Type B pancreatic cell (in vitro differentiated cells): ENCODE measurements around the gene PASK. TPM values are rescaled to one million over a fixed set of nuclear protein-coding genes. Genes with fewer than 3 reads are reported as not detected.

Experiments used
- DNase-seq: peaks from one replicate; pipeline ENCODE4 v3.0.0; 2021; ENCODE audit warnings: mixed read lengths; ENCODE audit not compliant: unreplicated experiment; ENCODE audit errors: extremely low spot score
- H3K27ac Mint-ChIP-seq: 2 replicates; pipeline ENCODE4 v1.8.0; 2021; ENCODE audit warnings: mild to moderate bottlenecking, mixed read lengths
- H3K27me3 Mint-ChIP-seq: 2 replicates; pipeline ENCODE4 v1.8.0; 2021; ENCODE audit warnings: mixed read lengths
- H3K36me3 Mint-ChIP-seq: 2 replicates; pipeline ENCODE4 v1.8.0; 2021; ENCODE audit warnings: mixed read lengths
- H3K4me1 Mint-ChIP-seq: one replicate; pipeline ENCODE4 v1.8.0; 2021; ENCODE audit warnings: mixed read lengths; ENCODE audit not compliant: unreplicated experiment
- H3K4me3 Mint-ChIP-seq: 2 replicates; pipeline ENCODE4 v1.8.0; 2021; ENCODE audit warnings: mild to moderate bottlenecking, mixed read lengths
- H3K9me3 Mint-ChIP-seq: 2 replicates; pipeline ENCODE4 v1.8.0; 2021; ENCODE audit warnings: mixed read lengths
- total RNA-seq: library from RNA; stranded (reverse); gene quantifications from 2 replicates; pipeline ENCODE4 v1.2.1, GENCODE V29; 2021; ENCODE audit warnings: low replicate concordance
- TF ChIP-seq, protein P1 (sequence below): fragments of 200-600 bp; sonication (generic); conservative IDR thresholded peaks from 2 replicates; pipeline ENCODE4 v1.5.0; 2021; ENCODE audit warnings: antibody characterized with exemption, mild to moderate bottlenecking

PASK gene
- total RNA-seq, 1 donor from 2014 or later, result 50.9 TPM

DNA sequence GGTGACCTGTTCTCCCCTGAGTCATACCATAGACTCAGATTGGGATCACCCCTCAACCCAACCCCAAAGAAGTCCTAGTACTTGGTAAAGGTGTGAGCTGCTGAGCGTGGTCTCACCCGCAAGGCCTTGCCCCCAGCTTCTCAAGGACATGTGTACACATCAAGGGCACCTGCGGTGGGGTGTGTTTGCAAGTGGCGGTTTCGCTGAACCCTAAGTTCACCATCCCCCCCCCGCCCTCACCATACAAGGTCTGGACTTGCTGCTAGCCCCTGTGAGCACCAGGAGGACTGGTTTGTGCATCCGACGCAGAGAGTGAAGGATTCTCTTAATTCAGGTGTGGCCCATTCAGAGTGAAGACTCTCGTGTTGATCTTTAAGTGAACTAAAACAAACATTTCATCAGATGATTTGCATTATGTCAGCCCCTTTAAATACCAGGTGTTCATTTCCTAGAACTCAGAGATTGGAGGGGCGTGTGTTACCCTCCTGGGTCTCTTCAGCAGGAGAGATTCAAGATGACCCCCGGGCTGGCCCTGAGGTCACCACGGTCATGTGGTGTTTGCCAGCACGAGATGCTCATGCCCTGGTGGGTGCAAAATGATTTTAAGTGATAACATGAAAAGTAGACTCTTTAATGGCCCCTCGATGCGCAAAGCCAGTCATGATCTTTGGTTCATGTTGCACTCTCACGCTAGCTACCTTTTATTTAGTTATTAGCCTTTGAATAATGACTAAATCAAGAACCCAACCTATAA, 75.0 kb downstream of the PASK start:
- no peak overlapping the region for H3K27ac Mint-ChIP-seq
- H3K36me3 Mint-ChIP-seq, result peaks cover 10% of the 10 kb centered on the region
- peaks cover 7% of the 10 kb centered on the region for H3K4me1 Mint-ChIP-seq
- no peaks in the 10 kb centered on the region for H3K27me3 Mint-ChIP-seq
- H3K4me3 Mint-ChIP-seq, result no peak overlapping the region
- TF ChIP-seq, protein P1, sequence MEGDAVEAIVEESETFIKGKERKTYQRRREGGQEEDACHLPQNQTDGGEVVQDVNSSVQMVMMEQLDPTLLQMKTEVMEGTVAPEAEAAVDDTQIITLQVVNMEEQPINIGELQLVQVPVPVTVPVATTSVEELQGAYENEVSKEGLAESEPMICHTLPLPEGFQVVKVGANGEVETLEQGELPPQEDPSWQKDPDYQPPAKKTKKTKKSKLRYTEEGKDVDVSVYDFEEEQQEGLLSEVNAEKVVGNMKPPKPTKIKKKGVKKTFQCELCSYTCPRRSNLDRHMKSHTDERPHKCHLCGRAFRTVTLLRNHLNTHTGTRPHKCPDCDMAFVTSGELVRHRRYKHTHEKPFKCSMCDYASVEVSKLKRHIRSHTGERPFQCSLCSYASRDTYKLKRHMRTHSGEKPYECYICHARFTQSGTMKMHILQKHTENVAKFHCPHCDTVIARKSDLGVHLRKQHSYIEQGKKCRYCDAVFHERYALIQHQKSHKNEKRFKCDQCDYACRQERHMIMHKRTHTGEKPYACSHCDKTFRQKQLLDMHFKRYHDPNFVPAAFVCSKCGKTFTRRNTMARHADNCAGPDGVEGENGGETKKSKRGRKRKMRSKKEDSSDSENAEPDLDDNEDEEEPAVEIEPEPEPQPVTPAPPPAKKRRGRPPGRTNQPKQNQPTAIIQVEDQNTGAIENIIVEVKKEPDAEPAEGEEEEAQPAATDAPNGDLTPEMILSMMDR, result no peak
- H3K9me3 Mint-ChIP-seq, result no peaks in the 10 kb centered on the region
- DNase-seq, result peak; percentile 27

DNA sequence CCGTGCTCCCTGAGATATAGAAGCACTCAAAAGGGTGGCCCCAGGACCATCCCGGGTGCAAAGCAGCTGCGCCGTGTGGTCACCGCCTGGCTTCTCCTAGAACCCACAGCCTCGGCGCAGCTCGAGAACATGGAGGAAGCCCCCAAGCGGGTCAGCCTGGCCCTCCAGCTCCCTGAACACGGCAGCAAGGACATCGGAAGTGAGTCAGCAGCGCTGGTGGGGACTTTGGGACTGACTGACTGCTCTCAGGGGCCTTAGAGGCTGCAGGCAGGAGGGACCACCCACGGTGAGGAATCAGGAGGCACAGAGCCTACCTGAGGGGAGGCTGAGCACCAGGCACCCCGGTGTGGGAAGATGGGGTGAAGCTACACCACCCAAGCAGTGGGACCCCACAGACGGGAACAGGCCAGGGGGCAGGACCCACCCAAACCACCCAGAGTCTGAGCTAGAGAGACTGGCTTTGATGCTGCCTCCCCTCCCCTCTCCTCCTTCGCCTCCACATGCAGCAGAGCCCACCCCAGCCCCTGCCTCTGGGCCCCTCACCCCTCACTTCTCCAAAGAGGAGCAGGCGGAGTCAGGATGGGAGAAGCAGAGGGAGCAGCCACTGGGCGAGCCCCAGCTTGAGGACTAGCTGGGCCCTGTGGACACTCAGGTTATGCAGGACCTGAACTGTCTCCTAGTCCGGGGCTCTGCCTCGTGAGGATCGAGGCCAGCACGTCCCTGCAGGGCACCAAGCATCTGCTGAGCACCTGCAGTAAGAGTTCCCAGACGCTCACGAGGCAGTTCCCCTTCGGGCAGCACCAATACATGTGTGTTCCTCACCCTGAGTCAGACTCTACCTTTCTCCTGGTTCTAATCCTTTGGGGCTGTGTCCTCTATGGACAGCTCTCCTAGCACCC, 75.9 kb downstream of the PASK start:
- no peaks in the 10 kb centered on the region for H3K9me3 Mint-ChIP-seq
- TF ChIP-seq, protein P1, result no peak
- H3K4me3 Mint-ChIP-seq, result no peak overlapping the region
- H3K4me1 Mint-ChIP-seq, result peaks cover 7% of the 10 kb centered on the region
- no peak overlapping the region for H3K27ac Mint-ChIP-seq
- peak; percentile 68 for DNase-seq
- H3K36me3 Mint-ChIP-seq, result peaks cover 10% of the 10 kb centered on the region
- H3K27me3 Mint-ChIP-seq, result no peaks in the 10 kb centered on the region

DNA sequence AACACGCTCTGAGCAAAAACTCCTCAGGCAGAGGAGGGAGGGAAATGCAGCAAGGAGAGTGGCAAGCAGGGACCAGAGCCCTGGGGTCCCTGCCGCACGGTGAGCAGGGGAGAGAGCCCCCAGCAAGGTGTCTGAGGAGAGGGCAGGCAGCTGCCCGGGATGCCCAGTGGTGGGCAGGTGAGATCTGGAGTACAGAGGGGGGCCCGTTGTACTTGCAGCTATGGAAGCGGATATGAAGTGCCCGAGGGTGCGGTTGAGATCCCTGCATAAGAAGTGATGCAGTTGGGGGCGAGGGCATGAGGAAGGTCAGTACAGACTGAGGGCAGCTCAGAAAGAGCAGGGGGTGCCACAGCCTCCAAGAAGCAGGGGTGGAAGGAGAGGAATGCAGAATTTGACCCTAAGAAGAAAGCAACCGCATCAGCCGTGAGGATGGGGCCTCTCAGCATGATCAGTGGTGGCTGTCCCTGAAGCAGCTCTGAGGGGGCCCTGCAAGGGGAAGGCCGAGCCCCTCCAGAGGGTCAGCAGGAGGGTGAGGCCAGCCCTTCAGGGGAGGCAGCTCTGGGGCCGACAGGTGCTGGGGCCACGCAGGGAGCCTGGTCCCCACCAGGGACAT, 76.6 kb downstream of the PASK start:
- peaks cover 7% of the 10 kb centered on the region for H3K4me1 Mint-ChIP-seq
- no peak overlapping the region for H3K27ac Mint-ChIP-seq
- H3K9me3 Mint-ChIP-seq, result no peaks in the 10 kb centered on the region
- DNase-seq, result peak; percentile 57
- H3K36me3 Mint-ChIP-seq, result peaks cover 10% of the 10 kb centered on the region
- TF ChIP-seq, protein P1, result no peak
- no peak overlapping the region for H3K4me3 Mint-ChIP-seq
- H3K27me3 Mint-ChIP-seq, result no peaks in the 10 kb centered on the region

DNA sequence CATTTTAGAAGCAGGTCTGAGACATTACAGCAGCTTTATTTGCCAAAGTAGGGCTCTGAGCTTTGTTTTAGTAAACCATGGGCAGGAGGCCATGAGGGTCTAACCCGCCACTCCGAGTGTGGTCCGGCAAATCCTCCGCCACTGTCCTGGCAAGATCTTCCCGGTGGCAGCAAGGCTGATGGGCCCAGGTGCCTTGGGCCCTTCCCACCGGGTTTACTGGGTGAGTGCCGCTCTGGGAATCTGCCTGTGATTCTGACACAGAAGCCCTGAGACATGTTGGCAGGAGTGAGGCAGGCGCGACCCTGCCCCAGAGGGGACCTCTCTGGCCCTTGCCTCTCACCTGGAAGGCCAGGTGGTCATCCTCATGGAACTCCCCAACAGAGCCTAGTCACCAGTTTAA, 77.1 kb downstream of the PASK start:
- Mint-ChIP-seq H3K27me3 (no peaks in the 10 kb centered on the region), H3K4me1 (peaks cover 7% of the 10 kb centered on the region), H3K27ac (no peak overlapping the region), H3K4me3 (no peak overlapping the region), H3K9me3 (no peaks in the 10 kb centered on the region), H3K36me3 (peaks cover 10% of the 10 kb centered on the region)
- TF ChIP-seq, protein P1, result no peak
- DNase-seq, result peak; percentile 56

DNA sequence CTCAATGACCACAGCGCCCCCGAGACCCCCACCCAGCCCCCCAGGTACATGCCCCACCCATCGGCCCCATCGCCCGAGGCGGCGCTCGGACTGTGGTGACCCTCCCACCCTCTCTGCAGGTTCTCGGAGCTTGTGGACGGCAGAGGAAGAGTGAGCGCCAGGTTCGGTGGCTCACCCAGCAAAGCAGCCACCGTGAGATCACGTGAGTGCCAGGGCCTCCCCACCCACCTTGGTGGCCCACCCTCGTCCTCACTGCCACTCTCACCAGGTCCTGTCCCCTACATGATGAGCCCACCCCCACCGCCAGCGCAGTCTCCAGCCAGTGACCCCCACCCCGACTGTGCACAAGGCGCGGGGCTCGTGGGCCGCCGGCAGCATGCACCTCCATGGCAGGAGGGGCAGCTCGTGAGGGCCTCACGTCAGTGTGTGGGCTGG, 77.6 kb downstream of the PASK start:
- no peaks in the 10 kb centered on the region for H3K27me3 Mint-ChIP-seq
- peak; percentile 69 for DNase-seq
- peaks cover 7% of the 10 kb centered on the region for H3K4me1 Mint-ChIP-seq
- no peak overlapping the region for H3K27ac Mint-ChIP-seq
- peaks cover 10% of the 10 kb centered on the region for H3K36me3 Mint-ChIP-seq
- no peaks in the 10 kb centered on the region for H3K9me3 Mint-ChIP-seq
- no peak overlapping the region for H3K4me3 Mint-ChIP-seq
- TF ChIP-seq, protein P1, result no peak
